Measurements from ENCODE around the gene AOPEP. TPM values are rescaled to one million over a fixed set of nuclear protein-coding genes. Genes with fewer than 3 reads are reported as not detected.

The AOPEP gene
- total and polyA plus RNA-seq, 4 donors, result 29.0 to 121 (median 60.0) TPM

- Histone ChIP-seq H3K4me1 (ENCODE audit: control insufficient read depth in 5 of 5, insufficient read depth in 5 of 5, low read length in 5 of 5) (peaks cover 3 to 25% (median 6%) of the 10 kb centered on the region in 5 donors), H3K27ac (ENCODE audit: low read depth in 1 of 2, low read length in 1 of 2) (peak overlapping the region in 1 of 2 donors; percentile 59), H3K9me3 (ENCODE audit: control insufficient read depth in 4 of 4, insufficient read depth in 3 of 4, low read length in 3 of 4) (no peaks in the 10 kb centered on the region), H3K27me3 (ENCODE audit: control insufficient read depth in 3 of 3, insufficient read depth in 3 of 3, low read length in 2 of 3) (no peaks in the 10 kb centered on the region), H3K4me3 (no peak overlapping the region), H3K9ac (ENCODE audit: insufficient read depth in 1 of 2, low read length in 2 of 2) (no peak overlapping the region), H3K36me3 (ENCODE audit: control insufficient read depth in 4 of 4, insufficient read depth in 4 of 4, low read length in 4 of 4) (no peaks in the 10 kb centered on the region)
- WGBS, 2 donors, result 96% methylated on average over 8 of the region's 8 CpGs
- DNase-seq (no peak), ATAC-seq (ENCODE audit: insufficient read depth, low FRiP score) (no peak)
- TF ChIP-seq CTCF (IDR thresholded peaks at IDR 0.05; ENCODE audit: control extremely low read depth, extremely low read depth), result no peak
Measured at GRCh38 chr9:94899464-94900221, 173.1 kb downstream of the AOPEP start.

- no peak for TF ChIP-seq CTCF (IDR thresholded peaks at IDR 0.05; ENCODE audit: control extremely low read depth, extremely low read depth)
- H3K27ac ChIP-seq (ENCODE audit: low read depth in 1 of 2, low read length in 1 of 2), result peak overlapping the region; percentile 27 to 59
- H3K4me3 ChIP-seq, result no peak overlapping the region
- H3K9ac ChIP-seq (ENCODE audit: insufficient read depth in 1 of 2, low read length in 2 of 2), result peak overlapping the region in 1 of 2 donors; percentile 66
- WGBS, 2 donors, result 67 to 76% methylated on average over 10 of the region's 10 CpGs
- DNase-seq, result peak; percentile 40 to 98 (median 94)
- H3K36me3 ChIP-seq (ENCODE audit: control insufficient read depth in 4 of 4, insufficient read depth in 4 of 4, low read length in 4 of 4), result no peaks in the 10 kb centered on the region
- no peaks in the 10 kb centered on the region for H3K9me3 ChIP-seq (ENCODE audit: control insufficient read depth in 4 of 4, insufficient read depth in 3 of 4, low read length in 3 of 4)
- ATAC-seq (ENCODE audit: insufficient read depth, low FRiP score), result peak; percentile 76
- no peaks in the 10 kb centered on the region for H3K27me3 ChIP-seq (ENCODE audit: control insufficient read depth in 3 of 3, insufficient read depth in 3 of 3, low read length in 2 of 3)
- H3K4me1 ChIP-seq (ENCODE audit: control insufficient read depth in 5 of 5, insufficient read depth in 5 of 5, low read length in 5 of 5), result peaks cover 3 to 25% (median 6%) of the 10 kb centered on the region in 5 donors
Measured at GRCh38 chr9:94900222-94901018, 173.9 kb downstream of the AOPEP start.

- H3K4me1 ChIP-seq (ENCODE audit: control insufficient read depth in 5 of 5, insufficient read depth in 5 of 5, low read length in 5 of 5), result peaks cover 3 to 25% (median 6%) of the 10 kb centered on the region in 5 donors
- H3K27me3 ChIP-seq (ENCODE audit: control insufficient read depth in 3 of 3, insufficient read depth in 3 of 3, low read length in 2 of 3), result no peaks in the 10 kb centered on the region
- H3K27ac ChIP-seq (ENCODE audit: low read depth in 1 of 2, low read length in 1 of 2), result peak overlapping the region in 1 of 2 donors; percentile 59
- no peaks in the 10 kb centered on the region for H3K36me3 ChIP-seq (ENCODE audit: control insufficient read depth in 4 of 4, insufficient read depth in 4 of 4, low read length in 4 of 4)
- no peak for DNase-seq
- no peak for ATAC-seq (ENCODE audit: insufficient read depth, low FRiP score)
- peak overlapping the region in 1 of 2 donors; percentile 11 for H3K9ac ChIP-seq (ENCODE audit: insufficient read depth in 1 of 2, low read length in 2 of 2)
- 81 to 90% methylated on average over 4 of the region's 4 CpGs for WGBS, 2 donors
- TF ChIP-seq CTCF (IDR thresholded peaks at IDR 0.05; ENCODE audit: control extremely low read depth, extremely low read depth), result no peak
- H3K4me3 ChIP-seq, result no peak overlapping the region
- H3K9me3 ChIP-seq (ENCODE audit: control insufficient read depth in 4 of 4, insufficient read depth in 3 of 4, low read length in 3 of 4), result no peaks in the 10 kb centered on the region
Measured at GRCh38 chr9:94901019-94901363, 174.5 kb downstream of the AOPEP start.
